ENCODE measurements around the gene TEAD1. TPM values are rescaled to one million over a fixed set of nuclear protein-coding genes. Genes with fewer than 3 reads are reported as not detected.

Gene TEAD1
- total RNA-seq, 4 donors from 2014 or later, result 86.9 to 205 (median 151) TPM

- no peak for TF ChIP-seq CTCF (IDR thresholded peaks at IDR 0.05; ENCODE audit: low read depth)
These were observed 6.7 kb downstream of the TEAD1 start for GRCh38 chr11:12680940-12681258.

GRCh38 chr11:12681466-12681865 lies 7.2 kb downstream of the TEAD1 start:
- no peak for TF ChIP-seq CTCF (IDR thresholded peaks at IDR 0.05; ENCODE audit: low read depth)

- TF ChIP-seq CTCF (IDR thresholded peaks at IDR 0.05; ENCODE audit: low read depth), result no peak
These were observed 8.1 kb downstream of the TEAD1 start for GRCh38 chr11:12682288-12682687.

- TF ChIP-seq CTCF (IDR thresholded peaks at IDR 0.05; ENCODE audit: low read depth), result no peak
These were observed 8.7 kb downstream of the TEAD1 start for GRCh38 chr11:12682737-12683500.

GRCh38 chr11:12683874-12684273 lies 9.7 kb downstream of the TEAD1 start:
- TF ChIP-seq CTCF (IDR thresholded peaks at IDR 0.05; ENCODE audit: low read depth), result no peak

- TF ChIP-seq CTCF (IDR thresholded peaks at IDR 0.05; ENCODE audit: low read depth), result no peak
These were observed 10.1 kb downstream of the TEAD1 start for GRCh38 chr11:12684315-12684714.

GRCh38 chr11:12684816-12685215 lies 10.6 kb downstream of the TEAD1 start:
- TF ChIP-seq CTCF (IDR thresholded peaks at IDR 0.05; ENCODE audit: low read depth), result no peak
